Astrocyte (in vitro differentiated cells and primary cell): ENCODE data around the gene ACCSL. TPM values are rescaled to one million over a fixed set of nuclear protein-coding genes. Genes with fewer than 3 reads are reported as not detected.

ENCODE experiments used
- DNase-seq: peaks from one replicate; pipeline ENCODE4 v3.0.0-alpha.2; 2010; ENCODE audit warnings: low read depth
- FAIRE-seq: peaks from 2 replicates; lab custom pipeline; 2011; peaks lifted over from hg19 to GRCh38; lab: Jason Lieb, UNC
- H2AFZ ChIP-seq: 2 replicates; pipeline ENCODE4 v1.6.0; 2012; ENCODE audit warnings: low read depth, low read length, inconsistent platforms
- H3K27ac ChIP-seq: 2 replicates; pipeline ENCODE4 v1.5.1; 2011; ENCODE audit warnings: low read depth, low read length, inconsistent platforms
- H3K27me3 ChIP-seq: 2 replicates; pipeline ENCODE4 v1.6.0; 2011; ENCODE audit warnings: low read length, inconsistent platforms; ENCODE audit not compliant: insufficient read depth
- H3K36me3 ChIP-seq: 2 replicates; pipeline ENCODE4 v1.5.1; 2011; ENCODE audit warnings: low read length, inconsistent platforms; ENCODE audit not compliant: insufficient read depth
- H3K4me1 ChIP-seq: 2 replicates; pipeline ENCODE4 v1.5.1; 2011; ENCODE audit warnings: low read length, inconsistent platforms; ENCODE audit not compliant: insufficient read depth
- H3K4me2 ChIP-seq: 2 replicates; pipeline ENCODE4 v1.6.0; 2012; ENCODE audit warnings: low read length, inconsistent platforms
- H3K4me3 ChIP-seq: 2 replicates; pipeline ENCODE4 v1.5.1; 2011; ENCODE audit warnings: low read depth, mild to moderate bottlenecking, low read length, inconsistent platforms; ENCODE audit not compliant: insufficient read depth
- H3K79me2 ChIP-seq: 2 replicates; pipeline ENCODE4 v1.6.0; 2012; ENCODE audit warnings: mild to moderate bottlenecking, low read length, inconsistent platforms; ENCODE audit not compliant: insufficient read depth
- H3K9ac ChIP-seq: 2 replicates; pipeline ENCODE4 v1.6.0; 2012; ENCODE audit warnings: mild to moderate bottlenecking, low read length, inconsistent platforms
- H3K9me3 ChIP-seq: 2 replicates; pipeline ENCODE4 v1.5.1; 2012; ENCODE audit warnings: low read depth, mild to moderate bottlenecking, low read length, inconsistent platforms; ENCODE audit not compliant: insufficient read depth
- H4K20me1 ChIP-seq: 2 replicates; pipeline ENCODE4 v1.6.0; 2012; ENCODE audit warnings: low read length, inconsistent platforms; ENCODE audit not compliant: insufficient read depth
- H3K27ac Mint-ChIP-seq: one replicate; pipeline ENCODE4 v1.8.0; 2021; ENCODE audit warnings: mild to moderate bottlenecking, mixed read lengths; ENCODE audit not compliant: unreplicated experiment
- H3K27me3 Mint-ChIP-seq: one replicate; pipeline ENCODE4 v1.8.0; 2021; ENCODE audit warnings: low read depth, mixed read lengths; ENCODE audit not compliant: unreplicated experiment
- H3K36me3 Mint-ChIP-seq: one replicate; pipeline ENCODE4 v1.8.0; 2021; ENCODE audit warnings: low read depth, mixed read lengths; ENCODE audit not compliant: unreplicated experiment
- H3K4me1 Mint-ChIP-seq: one replicate; pipeline ENCODE4 v1.8.0; 2021; ENCODE audit warnings: low read depth, mixed read lengths; ENCODE audit not compliant: unreplicated experiment
- H3K4me3 Mint-ChIP-seq: one replicate; pipeline ENCODE4 v1.8.0; 2021; ENCODE audit warnings: mild to moderate bottlenecking, moderate library complexity, mixed read lengths; ENCODE audit not compliant: unreplicated experiment
- H3K9me3 Mint-ChIP-seq: one replicate; pipeline ENCODE4 v1.8.0; 2021; ENCODE audit warnings: mild to moderate bottlenecking, mixed read lengths; ENCODE audit not compliant: unreplicated experiment
- CTCF ChIP-seq: IDR thresholded peaks from 2 replicates; pipeline ENCODE4 v1.5.1; 2011; ENCODE audit warnings: low read depth, mild to moderate bottlenecking, inconsistent platforms, low read length, moderate library complexity; ENCODE audit not compliant: insufficient read depth
- EZH2 ChIP-seq: IDR thresholded peaks from 2 replicates; pipeline ENCODE4 v1.6.1; 2012; ENCODE audit warnings: mild to moderate bottlenecking, low read length, inconsistent platforms; ENCODE audit not compliant: insufficient read depth
- total RNA-seq: library from RNA; stranded (reverse); gene quantifications from 2 replicates; pipeline ENCODE4 v1.2.1, GENCODE V29; 2021

Gene ACCSL
- total RNA-seq, 1 donor from 2014 or later, result not detected

- Histone ChIP-seq H4K20me1 (no peaks in the 10 kb centered on the region), H3K36me3 (no peaks in the 10 kb centered on the region), H3K9me3 (no peaks in the 10 kb centered on the region), H2AFZ (no peak overlapping the region), H3K4me2 (no peak overlapping the region), H3K27me3 (no peaks in the 10 kb centered on the region), H3K9ac (no peak overlapping the region), H3K79me2 (no peaks in the 10 kb centered on the region), H3K27ac (no peak overlapping the region), H3K4me3 (no peak overlapping the region), H3K4me1 (no peaks in the 10 kb centered on the region)
- no peak for FAIRE-seq
- Mint-ChIP-seq H3K4me1 (peaks cover 3% of the 10 kb centered on the region), H3K27ac (no peak overlapping the region), H3K27me3 (peaks cover 4% of the 10 kb centered on the region), H3K36me3 (peaks cover 21% of the 10 kb centered on the region), H3K4me3 (no peak overlapping the region), H3K9me3 (peaks cover 7% of the 10 kb centered on the region)
- no peak for TF ChIP-seq CTCF
- TF ChIP-seq EZH2, result no peak
- no peak for DNase-seq
Measured at GRCh38 chr11:44083906-44084305, 36.1 kb downstream of the ACCSL start.

- Histone ChIP-seq H4K20me1 (no peaks in the 10 kb centered on the region), H3K27ac (no peak overlapping the region), H3K27me3 (peaks cover 2% of the 10 kb centered on the region), H3K9ac (no peak overlapping the region), H3K36me3 (no peaks in the 10 kb centered on the region), H3K4me1 (no peaks in the 10 kb centered on the region), H2AFZ (no peak overlapping the region), H3K79me2 (no peaks in the 10 kb centered on the region), H3K4me2 (no peak overlapping the region), H3K4me3 (no peak overlapping the region), H3K9me3 (no peaks in the 10 kb centered on the region)
- H3K27me3 Mint-ChIP-seq, result peaks cover 2% of the 10 kb centered on the region
- peaks cover 13% of the 10 kb centered on the region for H3K36me3 Mint-ChIP-seq
- no peak overlapping the region for H3K4me3 Mint-ChIP-seq
- peaks cover 4% of the 10 kb centered on the region for H3K4me1 Mint-ChIP-seq
- DNase-seq (no peak), FAIRE-seq (peak; percentile 20)
- TF ChIP-seq EZH2, result no peak
- TF ChIP-seq CTCF, result no peak
- peaks cover 7% of the 10 kb centered on the region for H3K9me3 Mint-ChIP-seq
- H3K27ac Mint-ChIP-seq, result no peak overlapping the region
Measured at GRCh38 chr11:44085330-44085729, 37.5 kb downstream of the ACCSL start.

- H3K4me2 ChIP-seq, result no peak overlapping the region
- no peaks in the 10 kb centered on the region for H3K4me1 ChIP-seq
- peaks cover 11% of the 10 kb centered on the region for H3K36me3 Mint-ChIP-seq
- DNase-seq, result no peak
- H3K27ac ChIP-seq, result no peak overlapping the region
- H3K36me3 ChIP-seq, result no peaks in the 10 kb centered on the region
- FAIRE-seq, result no peak
- peaks cover 4% of the 10 kb centered on the region for H3K4me1 Mint-ChIP-seq
- H3K79me2 ChIP-seq, result no peaks in the 10 kb centered on the region
- no peak overlapping the region for H3K9ac ChIP-seq
- TF ChIP-seq CTCF, result no peak
- no peak for TF ChIP-seq EZH2
- peaks cover 7% of the 10 kb centered on the region for H3K27me3 ChIP-seq
- no peak overlapping the region for H3K27ac Mint-ChIP-seq
- no peak overlapping the region for H2AFZ ChIP-seq
- H3K4me3 ChIP-seq, result no peak overlapping the region
- H3K4me3 Mint-ChIP-seq, result no peak overlapping the region
- H3K9me3 Mint-ChIP-seq, result peaks cover 7% of the 10 kb centered on the region
- no peaks in the 10 kb centered on the region for H3K9me3 ChIP-seq
- H3K27me3 Mint-ChIP-seq, result no peaks in the 10 kb centered on the region
- H4K20me1 ChIP-seq, result no peaks in the 10 kb centered on the region
Measured at GRCh38 chr11:44088377-44088776, 40.6 kb downstream of the ACCSL start.
